Superior temporal gyrus (tissue), 1 donor: ENCODE results near the gene CCL20.

Source experiments
- DNase-seq: peaks from one replicate; pipeline ENCODE4 v3.0.0-alpha.2; 2016; ENCODE audit errors: extremely low spot score

The CCL20 gene

GRCh38 chr2:227802882-227803281, 10.8 kb upstream of the CCL20 start:
- DNase-seq = no peak

GRCh38 chr2:227804975-227805374, 8.7 kb upstream of the CCL20 start:
- no peak for DNase-seq

GRCh38 chr2:227805578-227805977, 8.1 kb upstream of the CCL20 start:
- DNase-seq = no peak

- no peak for DNase-seq
Observed at GRCh38 chr2:227808936-227809335, 4.7 kb upstream of the CCL20 start.

GRCh38 chr2:227812001-227812400, 1.6 kb upstream of the CCL20 start:
- DNase-seq = no peak

GRCh38 chr2:227813229-227813561, 447 bp upstream of the CCL20 start:
- DNase-seq = no peak

GRCh38 chr2:227815066-227815465, 1.4 kb downstream of the CCL20 start:
- DNase-seq = no peak

- no peak for DNase-seq
Observed at GRCh38 chr2:227816507-227817294, 3.1 kb downstream of the CCL20 start.

- DNase-seq = no peak
Observed at GRCh38 chr2:227817336-227817735, 3.7 kb downstream of the CCL20 start.

GRCh38 chr2:227817850-227818674, 4.4 kb downstream of the CCL20 start:
- peak; percentile 76 for DNase-seq

GRCh38 chr2:227818675-227819397, 5.2 kb downstream of the CCL20 start:
- DNase-seq = no peak

GRCh38 chr2:227819398-227819697, 5.7 kb downstream of the CCL20 start:
- no peak for DNase-seq

- DNase-seq = no peak
Observed at GRCh38 chr2:227821043-227821942, 7.7 kb downstream of the CCL20 start.

- DNase-seq = no peak
Observed at GRCh38 chr2:227822416-227823003, 8.9 kb downstream of the CCL20 start.

GRCh38 chr2:227823922-227824321, 10.3 kb downstream of the CCL20 start:
- no peak for DNase-seq

- DNase-seq = no peak
Observed at GRCh38 chr2:227824711-227825110, 11.1 kb downstream of the CCL20 start.

- peak; percentile 20 for DNase-seq
Observed at GRCh38 chr2:227826019-227826521, 12.4 kb downstream of the CCL20 start.

GRCh38 chr2:227826563-227826962, 12.9 kb downstream of the CCL20 start:
- DNase-seq = no peak

GRCh38 chr2:227827143-227827542, 13.5 kb downstream of the CCL20 start:
- no peak for DNase-seq

- no peak for DNase-seq
Observed at GRCh38 chr2:227828477-227828912, 14.9 kb downstream of the CCL20 start.

GRCh38 chr2:227829337-227829736, 15.7 kb downstream of the CCL20 start:
- no peak for DNase-seq
